Ecto neural progenitor cell (in vitro differentiated cells): Measurements from ENCODE around the gene BHMT2.

ENCODE experiments used
- DNase-seq: peaks from one replicate; pipeline ENCODE4 v3.0.0-alpha.2; 2018; ENCODE audit warnings: low spot score

Gene BHMT2, protein sequence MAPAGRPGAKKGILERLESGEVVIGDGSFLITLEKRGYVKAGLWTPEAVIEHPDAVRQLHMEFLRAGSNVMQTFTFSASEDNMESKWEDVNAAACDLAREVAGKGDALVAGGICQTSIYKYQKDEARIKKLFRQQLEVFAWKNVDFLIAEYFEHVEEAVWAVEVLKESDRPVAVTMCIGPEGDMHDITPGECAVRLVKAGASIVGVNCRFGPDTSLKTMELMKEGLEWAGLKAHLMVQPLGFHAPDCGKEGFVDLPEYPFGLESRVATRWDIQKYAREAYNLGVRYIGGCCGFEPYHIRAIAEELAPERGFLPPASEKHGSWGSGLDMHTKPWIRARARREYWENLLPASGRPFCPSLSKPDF

DNA sequence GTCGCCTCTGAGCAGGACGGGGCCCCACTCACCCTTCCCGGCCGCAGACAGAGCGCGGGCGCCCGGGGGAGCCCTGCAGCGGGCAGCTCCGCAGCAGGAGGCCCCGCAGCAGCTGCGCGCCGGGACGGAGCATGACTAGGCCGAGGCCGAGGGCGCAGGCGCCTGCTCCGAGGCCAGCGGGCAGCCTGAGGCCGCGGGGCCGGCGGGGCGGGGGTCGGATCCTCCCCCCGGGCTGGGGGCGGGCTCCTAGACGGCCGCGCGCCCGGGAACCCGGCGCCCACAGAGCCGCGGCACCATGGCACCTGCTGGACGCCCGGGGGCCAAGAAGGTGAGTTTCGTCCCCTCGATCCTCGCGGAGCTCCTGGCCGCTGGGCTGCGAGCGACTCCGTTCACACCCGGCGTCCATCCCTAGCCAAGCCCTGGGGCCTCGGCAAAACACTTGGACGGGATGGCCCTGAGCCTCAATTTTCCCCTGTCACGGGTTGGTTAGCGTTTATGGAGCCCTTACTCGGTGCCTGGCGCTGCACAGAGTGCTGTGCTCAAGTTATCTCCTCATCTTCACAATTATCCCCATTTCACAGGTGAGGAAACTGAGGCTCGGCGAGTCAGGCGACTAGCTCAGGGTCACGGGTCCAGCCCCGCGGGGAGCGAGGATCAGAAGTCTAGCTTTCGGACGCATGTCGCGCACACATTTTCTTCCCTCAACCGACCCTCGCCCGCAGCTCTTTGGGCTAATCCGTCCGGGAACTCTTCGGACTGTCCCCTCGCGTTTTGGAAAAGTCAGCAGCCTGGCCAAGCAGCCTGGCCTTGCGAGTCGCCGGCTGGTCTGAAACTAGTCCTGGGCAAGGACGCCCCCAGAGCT, at the start of gene BHMT2, which contains the start of gene DMGDH:
TSS of gene BHMT2 (plus strand) at position 280 of the 862 bp plus-strand sequence. CDS start at position 296, 16 bp downstream.
TSS of gene DMGDH (minus strand) at position 187 of the 862 bp plus-strand sequence. CDS start at position 133, 54 bp downstream.
- no peak for DNase-seq

DNA sequence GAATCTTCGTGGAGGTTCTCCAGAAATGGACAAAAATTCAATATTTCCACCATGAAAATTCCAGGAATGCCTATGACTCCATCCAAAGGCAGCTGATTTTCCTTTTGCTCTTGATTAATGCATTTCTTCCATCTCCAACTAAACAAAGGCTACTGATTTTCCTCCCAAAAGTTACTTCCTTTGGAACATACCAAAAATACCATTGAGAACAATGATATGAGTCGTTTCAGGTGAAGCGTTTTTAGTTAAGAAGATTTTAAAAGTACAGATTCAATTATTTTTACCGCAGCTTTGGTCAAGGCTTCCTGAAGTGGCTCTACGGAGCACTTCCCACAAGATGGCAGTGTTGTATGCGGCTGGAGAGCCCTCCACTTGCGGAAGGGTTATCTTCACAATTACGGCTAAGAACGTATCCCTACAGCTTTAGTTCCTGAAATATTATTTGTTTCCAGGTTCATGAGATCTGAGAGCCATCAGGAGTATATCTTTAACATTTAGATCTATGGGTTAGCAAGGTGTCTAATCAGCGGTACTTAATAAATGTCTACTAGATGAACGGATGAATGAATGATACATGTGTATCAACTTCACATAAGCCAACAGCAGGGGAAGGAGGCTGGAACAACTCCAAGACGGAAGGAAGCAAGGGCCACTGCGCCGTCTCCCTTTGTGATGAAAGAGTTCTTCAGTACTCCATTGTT, 48.6 kb upstream of the BHMT2 start:
- peak; percentile 67 for DNase-seq

DNA sequence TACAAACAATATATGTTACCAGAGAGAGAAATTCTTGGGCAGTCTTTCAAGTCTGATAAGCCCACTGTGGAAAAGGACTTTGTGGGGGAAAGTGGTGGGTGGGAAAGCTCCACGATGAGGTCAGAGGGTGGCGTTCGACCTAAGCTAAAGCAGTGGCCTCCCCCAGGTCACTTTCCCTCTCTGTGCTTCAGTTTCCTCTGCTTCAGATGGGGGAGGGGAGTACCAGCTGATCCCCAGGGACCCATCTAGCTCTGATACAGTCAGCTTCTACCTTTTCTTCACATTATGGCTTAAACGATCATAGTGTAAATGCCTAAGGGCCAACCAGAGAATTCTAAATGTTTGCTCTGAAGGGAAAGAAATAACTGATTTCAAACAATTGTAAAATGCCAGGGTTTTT, 47.8 kb upstream of the BHMT2 start:
- no peak for DNase-seq

DNA sequence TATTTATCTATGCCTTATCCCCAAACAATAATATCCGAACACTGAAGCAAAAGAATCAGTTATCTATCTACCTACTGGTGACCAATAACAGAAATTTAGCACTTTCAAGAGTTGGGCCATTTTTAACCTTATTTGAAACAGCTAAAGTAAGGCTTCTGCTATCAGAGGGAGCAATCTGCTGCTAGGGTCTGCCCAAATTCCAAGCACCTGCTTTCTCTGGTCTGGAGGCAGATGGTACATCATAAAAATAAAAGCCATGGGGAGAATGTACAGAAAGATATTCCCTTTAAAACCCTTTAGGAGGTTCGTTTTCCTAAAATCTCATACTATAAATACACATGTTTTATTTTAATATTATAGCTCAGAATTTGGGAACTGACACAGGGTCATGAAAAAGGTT, 46.8 kb upstream of the BHMT2 start:
- no peak for DNase-seq

DNA sequence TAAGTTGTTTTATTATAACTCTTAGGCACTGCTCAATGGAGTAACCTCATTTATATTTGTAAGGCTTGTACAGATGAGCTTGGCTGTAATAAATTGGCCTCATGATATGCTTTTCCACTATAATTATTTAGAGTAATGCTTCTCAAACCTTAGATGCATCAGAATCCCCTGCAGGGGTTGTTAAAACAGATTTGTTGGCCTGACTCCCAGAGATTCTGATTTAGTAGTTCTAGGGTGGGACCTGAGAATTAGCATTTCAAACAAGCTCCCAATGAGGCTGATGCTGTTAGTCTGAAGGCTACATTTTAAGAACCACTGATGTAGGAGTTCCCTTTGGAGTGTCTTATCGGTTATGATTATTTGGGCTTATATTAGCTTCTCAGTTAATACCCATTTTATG, 46.2 kb upstream of the BHMT2 start:
- no peak for DNase-seq

DNA sequence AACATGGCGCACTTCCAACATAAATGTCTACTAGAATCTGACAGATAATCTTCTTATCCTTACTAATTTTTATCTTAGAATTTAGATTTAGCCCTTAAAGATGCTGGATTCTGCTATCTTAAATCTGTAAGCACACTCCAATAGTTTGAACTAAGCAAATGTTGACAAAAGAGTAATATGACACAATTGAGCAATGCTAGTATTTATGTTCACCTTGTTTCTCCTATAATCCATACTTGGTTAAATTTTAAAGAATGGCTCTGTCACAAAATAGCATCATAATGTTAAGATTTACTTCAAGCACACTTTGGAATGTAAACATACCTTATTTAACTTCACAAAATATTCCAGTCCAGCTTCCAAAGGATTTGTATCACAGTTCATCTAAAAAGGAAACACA, 45.6 kb upstream of the BHMT2 start:
- DNase-seq = no peak

DNA sequence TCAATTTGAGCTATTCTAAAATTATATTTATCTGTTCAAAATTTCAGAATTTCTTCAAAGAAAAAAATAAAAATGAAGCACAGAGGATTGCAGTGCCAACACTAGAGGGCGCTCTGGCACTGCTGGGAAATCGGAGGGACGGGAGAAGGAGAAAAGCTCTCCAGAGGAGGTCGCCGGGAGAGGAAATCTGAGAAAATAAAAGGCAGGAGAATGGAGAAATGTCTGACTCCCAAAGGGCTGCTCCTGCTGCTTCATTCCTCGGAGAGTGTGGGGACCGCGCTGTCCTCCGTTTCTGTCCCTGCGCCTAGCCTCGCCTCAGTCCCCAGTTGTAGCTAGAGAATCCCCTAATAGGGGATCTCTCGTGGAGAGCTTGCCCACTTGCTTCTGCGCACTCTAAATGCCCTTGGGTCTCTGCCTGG, 44.5 kb upstream of the BHMT2 start:
- peak; percentile 74 for DNase-seq

DNA sequence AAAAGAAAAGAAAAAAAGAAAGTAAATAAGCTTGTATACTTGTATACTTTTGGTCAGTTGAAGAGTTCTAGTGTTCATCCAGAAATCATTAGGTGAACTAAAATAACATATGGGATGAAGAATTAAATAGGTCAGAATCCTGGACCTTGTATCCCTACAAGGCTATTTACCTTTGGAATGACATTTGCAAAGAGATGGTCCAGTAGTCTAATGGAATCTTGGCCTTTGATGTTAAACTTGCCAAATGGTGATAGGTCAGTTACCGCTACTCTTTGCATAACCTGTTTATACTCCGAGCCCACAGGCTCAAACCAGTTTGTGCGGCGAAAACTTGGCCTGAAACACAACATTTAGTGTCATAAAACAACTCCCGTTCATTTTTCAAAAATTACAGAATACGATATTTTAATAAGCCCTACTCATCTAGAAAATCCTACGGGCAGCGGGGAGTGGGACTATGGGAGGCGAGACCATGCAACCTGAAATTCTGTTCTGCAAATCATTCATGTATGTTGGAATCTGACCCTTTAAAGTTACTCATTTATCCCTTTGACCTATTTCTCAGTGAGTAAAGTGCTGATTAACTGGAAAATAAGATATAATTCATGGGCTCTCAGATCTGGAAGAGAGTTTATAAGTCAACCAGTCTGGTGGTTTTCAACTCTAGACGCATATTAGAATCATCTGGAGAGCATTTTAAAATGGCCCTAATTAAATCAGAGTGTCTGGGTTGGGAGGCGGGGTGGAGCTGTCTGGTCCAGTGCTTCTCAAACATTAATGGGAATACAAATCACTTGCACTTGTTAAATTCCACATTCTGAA, 38.7 kb upstream of the BHMT2 start:
- DNase-seq = no peak

DNA sequence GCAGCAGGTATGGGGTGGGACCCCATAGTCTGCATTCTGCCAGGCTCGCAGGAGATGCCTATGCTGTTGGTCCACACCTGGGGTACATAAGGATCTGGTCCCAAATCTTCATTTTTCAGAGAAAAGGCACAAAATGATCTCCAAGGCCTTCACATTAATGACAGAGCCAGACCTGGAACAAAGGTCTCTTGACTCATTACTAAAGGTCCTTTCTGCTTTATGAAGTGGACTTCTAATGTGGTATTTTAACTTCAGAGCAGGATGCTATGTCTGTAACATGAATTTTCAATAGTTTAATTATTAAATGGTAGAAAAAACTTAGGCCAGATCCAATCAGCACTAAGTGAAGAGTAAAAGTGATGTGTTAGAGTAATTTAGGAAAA, 38.1 kb upstream of the BHMT2 start:
- no peak for DNase-seq

DNA sequence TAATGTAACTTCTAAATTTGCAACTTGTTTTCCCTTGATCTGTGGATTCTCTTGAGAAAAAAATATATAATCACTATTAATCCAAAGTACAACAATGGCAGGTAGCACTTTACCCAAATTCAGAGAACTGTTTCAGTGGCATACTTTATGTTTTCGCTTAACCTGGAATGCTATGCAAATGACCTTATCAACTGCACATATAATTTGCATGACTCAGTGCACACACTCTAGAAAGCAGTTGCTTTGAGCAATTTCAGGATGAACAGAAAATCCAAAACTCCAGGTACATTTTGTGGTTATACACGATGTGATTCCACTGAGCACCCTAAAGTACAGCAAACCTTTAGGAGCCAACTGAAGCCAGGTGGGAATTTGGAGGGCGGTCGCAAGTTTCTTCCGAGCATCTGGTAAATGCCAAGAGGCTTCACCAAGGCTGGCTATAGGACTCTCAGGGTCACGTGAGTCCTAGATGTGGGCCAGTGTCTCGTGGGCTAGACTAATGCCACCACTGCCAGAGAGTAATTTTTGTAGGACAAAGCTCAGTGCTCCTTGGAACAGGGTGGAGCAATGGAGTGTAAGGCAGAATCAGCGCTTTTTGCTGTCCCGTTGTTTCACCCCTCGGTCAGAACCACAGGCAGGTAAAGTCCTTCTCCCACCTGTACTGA, 37.4 kb upstream of the BHMT2 start:
- no peak for DNase-seq

DNA sequence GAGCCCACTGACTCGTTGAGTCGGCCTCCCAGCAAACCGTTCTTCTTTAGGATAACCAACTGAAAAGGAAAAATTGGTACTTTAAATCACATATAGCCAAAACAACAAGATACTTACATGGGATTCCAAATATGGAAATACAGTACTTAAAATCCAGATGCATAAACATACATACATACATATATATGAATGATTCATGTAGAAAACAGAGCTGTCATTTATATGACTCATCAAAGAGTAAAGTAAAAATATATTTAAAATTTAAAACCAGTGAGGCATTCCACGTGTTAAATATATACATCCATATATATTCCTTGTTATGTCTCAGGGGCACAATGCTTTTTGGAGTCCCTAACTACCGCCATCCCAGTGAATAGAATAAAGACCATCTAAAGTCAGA, 36.8 kb upstream of the BHMT2 start:
- no peak for DNase-seq

DNA sequence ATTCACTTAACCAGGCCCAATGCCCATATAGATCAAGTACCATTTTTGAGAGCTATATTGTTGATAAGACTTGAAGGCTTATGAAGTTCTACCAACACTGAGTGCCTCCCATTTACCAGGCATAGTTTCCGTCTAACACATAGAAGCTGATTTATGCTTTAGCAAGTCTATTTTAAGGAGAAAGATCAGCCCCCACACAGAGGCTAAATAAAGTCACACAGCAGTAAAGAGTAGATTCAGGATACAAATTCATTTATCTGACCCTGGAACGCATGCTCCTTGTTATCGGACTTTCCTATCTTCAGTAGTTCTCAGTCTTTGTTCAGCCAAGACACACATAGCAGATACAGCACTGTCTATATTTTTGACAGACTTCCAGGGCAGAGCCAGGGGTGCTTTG, 34.3 kb upstream of the BHMT2 start:
- DNase-seq = no peak

DNA sequence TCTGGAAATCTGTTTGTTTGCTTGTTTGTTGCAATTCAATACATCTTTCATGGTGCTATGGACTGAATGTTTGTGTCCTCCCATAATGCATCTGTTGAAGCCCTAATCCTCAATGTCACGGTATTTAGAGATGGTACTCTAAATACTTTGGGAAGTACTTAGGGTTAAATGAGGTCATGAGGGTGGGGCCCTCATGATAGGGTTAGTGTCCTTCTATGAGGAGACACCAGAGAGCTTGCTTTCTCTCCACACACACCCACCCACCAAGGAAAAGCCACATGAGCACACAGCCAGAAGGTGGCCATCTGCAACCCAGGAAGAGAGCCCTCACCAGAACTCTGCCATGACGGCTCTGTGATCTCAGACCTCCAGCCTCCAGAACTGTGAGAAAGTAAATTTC, 32.8 kb upstream of the BHMT2 start:
- DNase-seq = no peak

DNA sequence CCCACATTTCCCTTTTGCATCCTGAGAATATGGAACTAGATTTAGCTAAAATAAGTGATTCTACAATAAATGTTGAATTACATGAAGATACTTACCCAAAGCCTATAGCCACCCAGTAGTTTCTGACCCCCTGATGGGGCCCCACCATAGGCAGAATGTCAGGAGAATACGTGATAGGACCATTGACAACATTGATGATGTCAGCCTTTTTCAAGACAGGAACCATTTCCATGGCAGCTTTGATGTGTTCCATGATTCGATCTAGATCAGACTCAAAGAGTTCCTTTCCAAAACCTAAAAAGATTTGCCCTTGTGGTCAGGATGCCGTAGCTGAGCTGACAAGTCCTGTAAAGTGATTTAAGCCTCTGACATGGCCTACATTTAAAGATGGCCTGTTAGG, 27.4 kb upstream of the BHMT2 start:
- no peak for DNase-seq

DNA sequence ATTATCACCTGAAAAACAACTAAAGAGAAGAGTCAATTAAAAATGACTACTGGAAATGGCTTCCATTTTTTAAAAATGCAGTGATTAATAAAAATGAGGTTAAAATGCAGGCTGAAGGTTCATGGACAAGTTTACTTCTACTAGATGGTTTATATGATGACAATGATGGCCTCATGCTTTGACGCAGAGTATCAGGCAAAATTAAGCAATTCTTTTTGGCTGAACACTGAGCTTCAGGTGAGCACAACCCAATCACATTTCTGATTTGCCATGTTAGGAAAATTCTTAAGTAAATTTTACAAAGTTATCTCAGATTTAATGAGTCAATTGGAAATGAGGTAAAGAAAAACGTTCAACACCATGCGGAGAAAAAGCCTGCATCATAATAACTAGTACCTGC, 22.4 kb upstream of the BHMT2 start:
- DNase-seq = no peak

DNA sequence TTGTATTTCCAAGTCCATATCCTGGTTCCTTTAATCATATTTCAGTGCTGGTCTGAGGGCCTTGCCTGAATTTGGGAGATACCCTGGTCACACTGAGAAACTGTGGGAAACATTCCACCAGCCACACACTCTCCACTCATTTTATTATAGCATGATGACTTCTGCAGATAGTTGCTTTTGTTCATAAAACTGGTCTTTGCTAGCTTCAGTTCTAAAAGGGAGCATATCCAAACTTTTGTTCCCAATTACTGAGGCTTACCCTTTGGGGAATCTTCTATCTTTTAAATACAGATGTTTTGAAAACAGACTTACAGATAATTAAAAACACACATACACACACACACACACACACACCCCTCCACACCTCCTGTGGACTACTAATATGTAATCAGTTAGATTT, 21.1 kb upstream of the BHMT2 start:
- no peak for DNase-seq

DNA sequence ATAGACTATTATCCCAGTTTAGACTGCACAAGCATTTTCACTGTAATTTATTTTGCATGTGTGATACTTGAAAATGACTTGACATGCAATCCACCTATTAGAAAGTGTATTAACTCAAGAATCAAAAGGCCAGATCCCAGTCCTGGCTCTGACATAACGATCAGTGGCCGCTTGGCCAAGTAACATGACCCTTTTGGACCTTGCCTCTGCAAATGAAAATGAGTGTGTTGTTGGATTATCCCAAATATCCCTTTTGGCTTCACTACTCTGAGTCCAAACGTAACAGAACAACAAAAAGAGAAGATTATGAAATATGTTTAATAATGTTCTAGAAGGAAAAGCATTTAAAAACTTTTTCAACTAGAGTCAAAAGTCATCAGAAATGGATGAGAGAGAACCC, 19.1 kb upstream of the BHMT2 start:
- DNase-seq = no peak

DNA sequence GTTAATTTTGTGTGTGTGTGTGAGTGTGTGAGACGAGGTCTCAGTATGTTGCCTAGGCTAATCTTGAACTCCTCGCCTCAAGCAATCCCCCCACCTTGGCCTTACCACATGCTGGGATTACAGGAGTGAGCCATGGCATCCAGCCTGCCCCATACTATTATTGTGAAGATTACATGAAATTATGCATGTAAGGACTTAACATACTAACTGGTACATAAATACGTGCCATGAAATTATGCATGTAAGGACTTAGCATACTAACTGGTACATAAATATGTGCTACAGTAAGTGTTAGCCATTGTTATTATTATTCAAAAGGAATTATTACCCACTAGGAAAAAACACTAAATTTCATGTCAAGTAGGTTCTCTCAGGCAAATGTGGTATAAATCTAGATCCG, 16.2 kb upstream of the BHMT2 start:
- no peak for DNase-seq

DNA sequence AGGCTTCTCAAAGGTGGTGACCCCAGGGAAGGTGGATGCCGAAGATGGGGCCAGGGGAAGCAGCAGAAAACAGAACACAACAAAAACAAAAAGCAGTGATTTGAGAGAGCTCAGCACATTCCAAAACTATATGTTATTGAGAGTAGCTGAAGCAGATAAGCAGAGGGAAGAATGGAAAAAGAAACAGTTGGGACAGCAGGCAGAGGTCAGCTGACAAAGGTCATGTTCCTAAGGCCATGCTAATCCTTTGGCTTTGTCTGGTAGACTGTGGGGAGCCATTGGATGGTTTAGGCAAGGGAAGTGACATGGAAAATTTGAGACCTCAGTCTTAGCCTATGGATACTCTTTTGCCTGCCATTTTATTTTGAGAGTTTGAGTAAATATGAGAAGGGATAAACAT, 14.6 kb upstream of the BHMT2 start:
- DNase-seq = peak; percentile 51

DNA sequence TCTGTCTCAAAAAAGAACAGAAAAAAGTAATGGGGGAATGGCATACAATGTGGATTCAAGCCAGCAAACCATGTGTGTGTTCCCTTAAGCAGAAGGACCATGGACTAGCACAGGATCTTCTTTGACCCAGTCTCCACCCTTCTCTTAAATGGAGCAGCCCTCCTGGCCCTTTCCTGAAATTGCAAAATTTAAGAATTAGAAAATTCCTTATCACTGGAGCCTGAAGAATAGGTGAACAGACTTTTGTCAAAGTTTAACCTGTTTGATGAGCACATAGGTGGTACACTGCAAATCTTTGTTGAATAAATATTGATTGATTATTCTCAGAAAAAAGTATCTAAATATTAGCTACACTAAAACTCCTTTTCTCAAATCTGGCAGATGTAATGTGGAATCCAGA, 12.7 kb upstream of the BHMT2 start:
- no peak for DNase-seq

DNA sequence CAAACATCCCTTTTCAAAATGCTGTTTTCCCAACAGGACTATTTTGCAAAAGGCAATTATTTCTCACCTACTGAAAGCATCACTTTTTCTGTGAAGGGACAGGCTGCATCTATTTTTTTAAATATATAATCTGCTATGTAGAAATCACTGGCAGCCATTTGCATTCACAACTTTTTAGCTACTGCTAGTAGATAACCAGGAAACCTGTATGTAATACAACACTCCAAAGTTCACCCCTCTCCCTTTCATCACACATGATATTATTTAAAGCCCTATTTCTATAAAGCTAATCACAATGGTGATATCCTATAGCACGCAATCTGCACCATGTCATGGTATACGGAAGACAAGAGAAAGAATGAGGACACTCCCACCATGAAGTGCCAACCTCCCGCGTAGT, 9.9 kb upstream of the BHMT2 start:
- DNase-seq = no peak
